ENCODE data around the gene SMYD3. TPM values are rescaled to one million over a fixed set of nuclear protein-coding genes. Genes with fewer than 3 reads are reported as not detected.

Gene SMYD3
- total and polyA plus RNA-seq, 9 of the 15 experiments (the other 6 are each of a cell fraction or from before 2014, with no cell fraction given) = 128 to 440 (median 197) TPM

DNA sequence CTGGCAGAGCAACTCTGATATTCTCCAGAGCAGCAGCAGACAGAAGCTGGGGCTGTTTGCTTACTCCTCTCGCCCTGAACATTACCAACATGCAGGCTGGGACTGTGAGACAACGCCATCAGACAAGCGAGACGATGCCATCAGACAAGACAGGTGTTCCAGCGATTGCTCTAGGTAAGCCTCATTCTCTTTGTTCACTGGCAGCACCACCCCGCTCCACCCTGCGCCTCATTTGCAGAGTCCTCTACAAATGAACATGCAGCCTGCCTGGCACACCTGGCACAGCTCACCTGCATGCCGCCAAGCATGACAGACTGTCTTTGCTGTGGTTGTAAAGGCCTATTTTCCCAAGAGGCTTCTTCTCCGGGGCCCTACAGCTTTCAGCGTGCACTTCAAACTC, 346.2 kb downstream of the SMYD3 start:
- Histone ChIP-seq H3K4me2 (ENCODE audit: insufficient read depth, low read length) (no peak overlapping the region), H3K9ac (ENCODE audit: insufficient read depth in 1 of 2, low read depth in 2 of 2, low read length in 2 of 2) (peak overlapping the region in 1 of 2 experiments; percentile 21; a peak in 1 of 4 replicates), H3K4me1 (replicated peaks in 1 of 2; ENCODE audit: control insufficient read depth in 2 of 2, insufficient read depth in 2 of 2, low read length in 2 of 2) (peaks cover 0 to 45% of the 10 kb centered on the region in 2 experiments; a peak in 4 of 5 replicates), H3K36me3 (ENCODE audit: control insufficient read depth, insufficient read depth, low read length) (no peaks in the 10 kb centered on the region; the same call in 2 of the 3 replicates), H3K9me1 (ENCODE audit: control insufficient read depth, insufficient read depth, low read length) (no peaks in the 10 kb centered on the region), H3K9me3 (replicated peaks; ENCODE audit: control insufficient read depth, insufficient read depth, low read depth, low read length) (no peaks in the 10 kb centered on the region), H3K79me2 (ENCODE audit: control insufficient read depth, insufficient read depth, low read length) (peaks cover 12% of the 10 kb centered on the region; the same call in 2 of the 3 replicates), H3K27ac (ENCODE audit: extremely low read depth, low read depth, low read length) (no peak overlapping the region), H3K27me3 (ENCODE audit: control insufficient read depth in 2 of 2, insufficient read depth in 2 of 2, low read length in 2 of 2) (no peaks in the 10 kb centered on the region; a peak in 1 of 5 replicates), H4K20me1 (replicated peaks; ENCODE audit: control insufficient read depth, insufficient read depth, low read length) (no peaks in the 10 kb centered on the region), H3K4me3 (no peak overlapping the region), H2AFZ (ENCODE audit: low read depth, low read length) (no peak overlapping the region)
- POLR2A ChIA-PET = interaction anchor here (0.9 to 2.7 kb wide), 6 partner anchors 9 to 27 kb away, joined by 3 to 17 read pairs (median 4); no protein-coding TSS in a partner anchor
- intact Hi-C loops (cut with micrococcal nuclease) = no loop called here
- WGBS (ENCODE audit: insufficient coverage, low coverage, missing lambda C conversion rate) = 91% methylated on average over 10 of the region's 10 CpGs
- FAIRE-seq (no peak), DNase-seq (ENCODE audit: extremely low read depth in 1 of 4, low spot score in 3 of 4) (no peak), ATAC-seq (no peak)
- in situ Hi-C loops (cut with MboI) = no loop called here
- CTCF ChIA-PET (ENCODE audit: low intra/inter-chr PET ratio) = no interaction called here
- BruUV-seq (replicated peaks) = no TSS peak
- TF ChIP-seq ZFP36 (IDR thresholded peaks at IDR 0.05; ENCODE audit: low read depth, low read length, partially characterized antibody) (peak; percentile 63), RBM25 (IDR thresholded peaks at IDR 0.05; ENCODE audit: low read depth, low read length, severe bottlenecking) (no peak), RBM15 (IDR thresholded peaks at IDR 0.05; ENCODE audit: insufficient read depth, low read length) (no peak), EP400 (IDR thresholded peaks at IDR 0.05) (no peak), RBM22 (IDR thresholded peaks at IDR 0.05; ENCODE audit: low read depth, low read length, poor library complexity, severe bottlenecking) (no peak), WHSC1 (IDR thresholded peaks at IDR 0.05; ENCODE audit: low read length) (peak; percentile 64), ZNF780A (CRISPR knock-in tag; IDR thresholded peaks at IDR 0.05) (no peak), ZNF146 (CRISPR knock-in tag; IDR thresholded peaks at IDR 0.05; ENCODE audit: unreplicated experiment) (no peak)

Data from K562 (cell line).